NCI-H1436 treated with DMSO at 0.1 percent for 48 hours (cell line): ENCODE data around the gene UBD.

Experiments used
- DNase-seq: peaks from one replicate; lab custom pipeline; 2025; lab: John Stamatoyannopoulos, UW

The UBD gene

DNA sequence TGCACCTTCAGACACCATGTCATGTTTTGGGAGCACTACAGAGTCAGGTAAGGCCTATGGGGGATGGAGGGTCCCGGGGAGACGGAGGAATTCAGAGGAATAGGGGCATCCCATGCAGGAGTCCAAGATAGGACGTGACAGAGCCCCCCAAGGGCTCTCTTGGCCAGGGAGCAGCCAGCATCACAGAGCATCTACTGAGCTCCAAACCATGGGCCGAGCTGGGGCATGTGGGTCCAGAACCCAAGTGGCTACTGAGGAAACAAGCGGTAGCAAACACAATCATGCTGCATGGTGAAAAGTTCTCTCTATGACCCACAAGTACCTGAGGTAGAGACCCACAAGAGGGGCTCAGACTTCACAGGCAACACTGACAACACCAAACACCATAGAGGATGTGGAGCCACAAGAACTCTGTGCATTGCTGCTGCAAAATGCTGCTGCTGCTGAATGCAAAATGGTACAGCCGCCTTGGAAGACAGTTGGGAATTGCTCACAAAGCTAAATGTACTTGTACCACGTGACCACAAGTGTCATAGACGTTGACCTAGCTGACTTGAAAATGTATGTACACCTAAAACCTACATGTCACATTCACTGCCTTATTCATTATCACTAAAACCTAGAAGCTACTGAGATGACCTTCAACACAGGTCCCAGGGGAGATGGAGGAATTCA is 38.4 kb downstream of the UBD start:
- no peak for DNase-seq

DNA sequence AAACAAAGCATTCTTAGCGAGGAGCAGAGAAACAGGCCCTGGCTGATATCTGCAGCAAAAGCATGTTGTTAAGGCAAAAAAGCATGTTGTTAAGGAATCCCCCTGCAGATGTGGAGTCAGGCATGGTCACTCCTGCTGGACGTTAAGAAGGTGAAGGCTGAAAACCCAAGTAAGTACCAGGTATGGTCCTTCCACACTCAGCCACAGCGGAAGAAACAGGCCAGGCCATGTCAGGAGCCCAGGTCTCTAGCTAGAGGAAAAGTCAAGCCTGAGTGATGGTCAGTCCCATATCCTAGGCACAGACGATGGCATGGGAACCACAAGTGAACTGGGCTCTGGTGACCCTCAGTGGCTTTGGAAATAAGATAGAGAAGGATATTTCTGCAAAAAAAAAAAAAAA is 39.3 kb downstream of the UBD start:
- no peak for DNase-seq

DNA sequence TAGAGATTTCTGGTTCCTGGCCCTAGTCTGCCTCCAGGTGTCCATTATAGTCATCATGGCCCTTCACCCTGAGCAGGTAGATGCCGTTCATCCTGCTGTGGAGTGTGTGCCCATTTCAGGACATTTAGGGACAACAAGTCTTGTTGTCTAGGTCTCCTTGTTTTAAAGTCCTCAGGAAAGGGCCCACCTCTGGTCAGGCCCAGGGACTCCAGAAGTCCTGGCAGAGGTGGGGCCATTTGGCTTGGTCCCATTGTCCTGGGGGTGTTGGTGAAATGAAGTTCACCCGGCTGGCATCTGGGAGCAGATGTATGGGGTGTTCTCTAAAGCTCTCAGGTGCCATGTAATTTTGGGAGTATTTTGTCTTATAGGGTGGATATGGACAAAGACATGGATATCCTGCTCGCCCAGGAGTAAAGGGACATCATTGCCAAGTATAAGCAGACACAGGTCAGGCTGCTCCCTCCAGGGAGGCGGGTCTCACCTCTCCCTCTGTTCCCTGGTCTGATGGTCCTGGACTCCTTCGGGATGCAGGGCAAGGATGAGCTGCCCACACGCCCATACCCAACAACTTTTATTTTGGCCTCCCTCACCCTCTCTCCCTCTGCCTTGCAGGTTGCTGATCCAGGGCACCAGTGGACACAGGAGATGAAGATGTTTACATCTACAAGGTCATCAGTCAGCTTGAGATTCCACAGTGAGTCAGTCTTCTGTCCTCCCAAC is 40.1 kb downstream of the UBD start:
- DNase-seq = no peak

DNA sequence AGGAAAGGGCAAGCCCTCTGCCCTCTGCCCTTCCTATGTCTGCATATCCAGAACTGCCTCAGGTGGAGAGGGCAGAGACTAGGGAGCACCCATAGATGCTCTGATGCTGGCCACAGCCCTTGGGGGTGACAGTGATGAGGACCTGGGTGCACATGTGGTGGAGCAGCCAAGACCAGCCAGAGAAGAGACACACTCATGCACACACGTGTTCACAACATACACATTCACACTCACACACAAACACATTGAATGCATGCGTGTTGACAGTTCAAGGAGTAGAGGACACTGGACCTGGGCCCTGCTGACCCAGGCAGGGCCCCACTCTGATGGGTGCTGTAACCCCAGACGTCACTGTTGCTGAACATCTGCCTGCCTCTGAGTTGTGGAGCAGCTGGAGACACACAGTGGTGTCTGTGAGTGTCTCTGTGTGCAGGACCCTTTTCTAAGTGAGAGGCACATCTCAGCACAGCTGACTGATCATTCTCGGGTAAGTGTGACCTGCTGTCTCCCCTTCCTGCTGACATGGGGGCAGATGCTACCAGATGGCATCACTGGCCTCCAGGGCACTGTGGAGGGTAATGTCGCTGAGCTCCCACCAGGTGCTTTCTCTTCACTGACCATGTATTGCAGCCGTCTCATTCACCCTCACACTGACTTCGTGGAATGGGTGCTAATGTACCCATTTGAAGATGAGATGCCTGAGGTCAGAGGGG is 41.6 kb downstream of the UBD start:
- no peak for DNase-seq

DNA sequence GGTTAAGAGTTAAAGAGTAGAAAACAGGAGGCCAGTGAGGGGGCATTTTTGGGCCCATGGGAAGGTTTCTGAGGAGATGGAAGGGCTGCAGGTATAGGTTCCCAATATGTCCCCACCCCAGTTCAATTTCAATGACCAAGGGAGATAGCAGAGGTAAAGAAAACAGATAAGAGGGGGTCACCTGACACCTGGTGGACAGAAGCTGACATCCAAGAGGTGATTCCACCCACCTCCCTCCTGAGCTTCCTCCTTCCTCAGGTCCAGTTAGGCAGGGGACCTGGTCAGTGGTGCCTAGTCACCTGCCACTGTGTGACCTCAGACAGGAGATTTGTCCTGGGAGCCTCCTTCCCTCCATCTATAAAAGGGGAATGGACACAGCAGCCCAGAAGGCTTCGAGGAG is 42.3 kb downstream of the UBD start:
- DNase-seq = no peak

DNA sequence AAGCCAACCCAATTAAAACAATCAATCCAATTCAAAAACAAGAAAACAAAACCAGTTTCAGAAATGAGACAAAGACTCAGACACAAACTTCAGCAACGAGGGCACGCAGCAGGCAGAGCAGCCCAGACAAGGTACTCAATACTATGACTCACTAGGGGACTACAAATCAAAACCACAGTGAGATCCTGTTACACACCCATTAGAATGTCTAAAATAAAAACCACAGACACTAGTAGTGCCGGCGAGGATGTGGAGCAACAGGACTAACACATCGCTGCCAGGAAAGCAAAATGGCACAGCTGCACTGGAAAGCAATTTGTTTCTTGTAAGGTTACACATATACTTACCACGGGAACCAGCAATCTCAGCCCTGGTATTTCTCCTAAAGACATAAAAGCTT is 43.4 kb downstream of the UBD start:
- DNase-seq = no peak

DNA sequence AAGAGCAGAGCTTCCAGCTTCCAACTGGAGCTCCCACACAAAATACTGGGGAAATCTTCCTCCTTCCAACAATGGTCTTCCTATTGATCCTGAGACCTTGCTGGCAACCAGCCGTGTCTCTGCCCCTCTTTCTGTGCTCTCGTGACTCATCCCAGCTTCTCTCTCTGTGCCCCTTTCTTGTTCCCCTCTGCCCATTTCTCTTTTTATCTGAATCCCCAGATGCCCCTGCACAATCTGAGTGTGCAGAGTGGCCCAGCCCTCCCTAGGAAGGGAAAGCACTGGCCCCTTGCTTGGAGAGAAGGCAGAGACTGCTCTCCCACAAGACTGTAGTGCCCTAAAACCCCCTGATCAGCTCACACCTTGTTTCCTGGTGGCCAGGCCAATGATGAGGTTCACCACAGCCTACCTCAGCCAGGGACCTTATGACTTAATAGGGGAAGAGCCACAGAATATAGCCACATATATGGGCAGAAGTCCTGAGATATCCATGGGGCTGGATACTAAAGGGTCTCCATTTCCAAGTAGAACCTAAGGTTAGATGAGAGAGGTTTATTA is 48.7 kb downstream of the UBD start:
- DNase-seq = no peak

DNA sequence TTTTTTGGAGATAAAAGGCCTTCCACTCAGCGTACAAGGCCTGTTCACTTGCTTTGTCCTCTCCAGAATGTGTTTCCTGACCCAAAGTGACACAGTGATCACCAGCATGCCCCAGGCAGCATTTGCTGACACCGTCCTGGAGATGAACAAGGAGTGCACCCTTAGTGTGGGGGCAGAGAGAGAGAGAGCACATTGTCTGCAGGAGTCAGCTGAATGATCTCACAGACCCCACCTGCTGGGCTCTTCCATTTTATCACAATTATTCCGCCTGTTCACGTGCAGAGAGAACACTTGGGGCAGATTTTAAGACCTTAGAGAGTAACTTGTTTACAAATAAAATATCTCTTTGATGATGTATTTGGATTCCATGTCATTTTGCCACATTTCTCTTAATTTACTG is 49.3 kb downstream of the UBD start:
- DNase-seq = no peak

DNA sequence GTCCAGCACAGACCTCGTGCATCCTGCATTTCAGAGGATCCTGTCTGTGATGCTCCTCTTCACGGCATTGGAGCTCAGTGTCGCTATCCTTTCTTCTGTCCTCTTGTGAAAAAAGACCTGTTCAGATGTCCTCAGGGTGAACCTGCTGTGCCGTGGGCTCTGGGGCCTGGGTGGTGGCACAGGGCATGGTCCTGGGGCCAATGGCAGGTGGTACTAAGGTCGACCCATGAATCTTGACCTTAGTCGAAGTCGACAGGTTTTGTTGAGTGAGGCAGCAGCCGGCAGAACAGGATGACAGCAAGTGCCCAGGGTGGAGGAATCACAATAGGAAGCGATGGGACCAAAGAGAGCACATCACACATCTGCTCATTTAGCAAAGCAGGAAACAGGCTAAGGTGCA is 49.8 kb downstream of the UBD start:
- DNase-seq = no peak

DNA sequence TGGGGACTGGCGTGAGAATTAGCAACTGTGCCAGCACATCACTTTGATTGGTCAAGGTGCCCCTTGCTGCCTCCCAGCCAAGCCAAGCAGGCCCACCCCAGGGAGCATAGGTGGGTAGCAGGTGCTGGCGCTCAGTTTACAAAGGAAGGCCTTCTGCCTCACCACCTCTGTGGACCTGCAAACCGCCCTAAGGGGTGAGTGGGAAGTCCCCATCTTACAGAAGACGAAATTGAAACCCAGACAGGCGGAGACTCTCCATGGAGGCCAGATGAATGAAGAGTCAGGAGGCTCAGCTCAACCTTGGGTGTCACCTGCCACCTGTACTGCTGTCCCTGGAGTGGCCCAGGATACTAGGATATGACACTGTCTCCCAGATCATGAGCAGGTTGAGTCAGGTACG is 50.3 kb downstream of the UBD start:
- DNase-seq = no peak

DNA sequence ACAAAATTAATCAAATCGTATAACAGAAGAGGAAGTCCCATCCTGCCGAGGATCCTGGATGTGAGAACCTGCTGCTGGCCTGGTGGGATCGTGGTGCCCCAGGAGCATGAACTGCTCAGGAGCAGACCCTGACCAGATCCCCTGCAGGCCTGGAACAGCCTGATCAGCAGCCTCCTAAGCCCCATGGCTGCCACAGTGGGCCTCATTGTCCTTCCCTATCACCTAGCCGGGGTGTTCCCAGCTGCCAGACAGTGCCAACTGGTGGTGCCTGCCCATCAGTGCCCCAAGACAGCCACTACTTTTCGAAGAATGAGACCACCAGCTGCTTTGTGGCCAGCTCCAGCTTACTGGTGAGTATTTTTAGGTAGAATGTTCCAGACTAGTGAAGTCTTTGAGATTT is 52.2 kb downstream of the UBD start:
- no peak for DNase-seq

DNA sequence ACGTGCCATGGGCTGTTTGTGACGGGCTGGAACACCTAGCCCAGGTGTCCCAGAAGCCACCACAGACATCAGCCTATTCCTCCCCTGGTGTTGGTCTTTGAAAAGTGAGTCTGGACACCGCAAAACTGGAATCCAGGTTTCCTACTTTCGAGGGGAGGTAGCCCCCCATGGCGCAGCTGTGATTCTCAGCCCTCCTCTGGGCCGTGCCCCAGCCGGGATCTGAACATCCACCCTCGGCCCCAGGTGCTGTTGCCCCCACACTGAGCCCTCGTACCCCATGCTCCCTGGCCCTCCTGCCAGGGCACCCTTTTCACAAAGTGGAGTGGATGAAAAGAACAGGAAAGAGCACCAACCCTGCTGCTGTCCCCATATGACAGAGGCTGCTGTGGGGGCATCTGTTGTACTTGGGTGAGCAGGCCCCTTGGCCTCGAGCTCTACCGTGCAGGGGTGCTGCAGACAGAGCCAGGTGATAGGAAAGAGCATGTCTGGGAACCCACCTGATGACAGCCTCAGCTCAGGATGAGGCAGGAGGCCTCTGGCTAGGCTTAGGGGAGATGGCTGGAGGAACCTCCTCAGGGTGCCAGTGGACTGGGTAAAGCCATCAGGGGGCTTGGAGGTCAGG is 53.0 kb downstream of the UBD start:
- no peak for DNase-seq

DNA sequence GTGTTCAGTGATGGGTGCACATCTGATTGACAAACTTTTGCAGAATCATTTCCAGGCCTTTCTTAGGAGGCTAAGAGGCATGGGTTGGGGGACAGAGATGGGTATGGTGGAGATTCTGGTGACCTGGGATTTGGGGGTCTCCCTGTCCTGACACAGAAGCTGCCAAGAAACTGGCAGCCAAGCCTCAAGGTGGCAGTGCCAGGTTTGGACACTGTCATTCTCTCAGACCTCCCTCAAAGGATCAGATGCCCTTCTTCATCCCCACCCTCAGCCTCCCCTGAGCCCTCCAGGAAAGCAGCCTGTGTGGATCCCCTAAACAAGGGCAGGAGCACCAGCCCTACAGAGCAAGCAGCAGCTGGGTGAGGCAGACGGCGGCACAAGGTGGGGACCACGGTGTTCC is 53.7 kb downstream of the UBD start:
- no peak for DNase-seq
